Kidney glomerular epithelial cell (primary cell): Measurements from ENCODE around the gene ASAP2.
A peak's percentile ranks its signal among the peaks of the same experiment; 100 is the strongest.

Experiments
- DNase-seq: peaks from one replicate; lab custom pipeline; 2025; lab: John Stamatoyannopoulos, UW

ASAP2 gene

GRCh38 chr2:9297807-9298206, 91.2 kb downstream of the ASAP2 start:
- no peak for DNase-seq

GRCh38 chr2:9298583-9298982, 92.0 kb downstream of the ASAP2 start:
- no peak for DNase-seq

- no peak for DNase-seq
Observed at GRCh38 chr2:9299161-9300100, 92.8 kb downstream of the ASAP2 start.

- DNase-seq = no peak
Observed at GRCh38 chr2:9300214-9300613, 93.6 kb downstream of the ASAP2 start.

DNA sequence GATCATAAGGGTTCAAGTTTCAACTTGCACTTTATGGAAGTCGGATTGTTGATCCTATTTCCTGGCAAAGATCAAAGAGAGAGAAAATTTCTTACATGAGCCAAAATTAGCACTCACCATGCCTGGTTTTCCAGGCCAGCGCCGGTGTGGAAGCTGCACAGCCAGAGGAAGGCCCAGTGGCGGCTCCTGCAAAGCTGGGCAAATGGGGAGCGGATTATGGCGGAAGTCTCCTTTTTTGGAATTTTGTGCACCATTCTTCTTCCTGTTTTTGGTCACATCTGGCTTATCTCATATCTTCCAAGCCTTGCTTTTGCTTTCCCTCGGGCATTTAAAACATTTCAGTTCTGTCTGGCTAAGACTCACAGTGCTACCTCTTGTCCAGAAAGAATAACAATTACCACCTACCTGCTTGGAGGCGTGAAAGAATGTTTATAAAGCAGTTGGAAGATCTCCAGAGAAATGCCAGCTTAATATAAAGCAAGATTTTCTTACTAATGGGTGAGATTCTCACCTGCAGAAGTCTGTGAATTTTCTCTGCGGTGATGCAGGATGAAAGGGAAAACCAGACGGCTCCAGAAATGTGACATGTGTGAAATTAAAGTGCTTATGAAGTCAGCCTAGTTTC, 94.3 kb downstream of the ASAP2 start:
- DNase-seq = no peak

GRCh38 chr2:9302755-9303154, 96.1 kb downstream of the ASAP2 start:
- no peak for DNase-seq

- no peak for DNase-seq
Observed at GRCh38 chr2:9303528-9304225, 97.1 kb downstream of the ASAP2 start.

DNA sequence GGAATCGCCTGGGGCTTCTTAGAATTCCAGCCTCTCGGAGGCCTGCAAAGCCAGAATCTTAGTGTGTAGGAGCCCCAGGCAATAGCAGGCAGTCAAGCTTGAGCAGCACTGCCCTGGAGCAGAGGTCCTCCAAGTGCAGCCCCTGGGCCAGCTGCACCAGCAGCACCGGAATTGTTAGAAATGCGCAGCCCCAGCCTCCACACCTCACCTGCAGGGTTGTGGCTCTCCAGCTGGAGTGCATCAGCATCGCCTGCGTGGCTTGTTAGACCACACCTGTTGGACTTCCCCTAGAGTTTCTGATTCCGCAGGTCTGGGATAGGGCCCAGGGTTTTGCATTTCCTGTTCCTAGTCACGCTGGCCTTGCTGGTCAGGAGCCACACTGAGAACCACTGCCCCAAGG, 100.3 kb downstream of the ASAP2 start:
- DNase-seq = no peak

DNA sequence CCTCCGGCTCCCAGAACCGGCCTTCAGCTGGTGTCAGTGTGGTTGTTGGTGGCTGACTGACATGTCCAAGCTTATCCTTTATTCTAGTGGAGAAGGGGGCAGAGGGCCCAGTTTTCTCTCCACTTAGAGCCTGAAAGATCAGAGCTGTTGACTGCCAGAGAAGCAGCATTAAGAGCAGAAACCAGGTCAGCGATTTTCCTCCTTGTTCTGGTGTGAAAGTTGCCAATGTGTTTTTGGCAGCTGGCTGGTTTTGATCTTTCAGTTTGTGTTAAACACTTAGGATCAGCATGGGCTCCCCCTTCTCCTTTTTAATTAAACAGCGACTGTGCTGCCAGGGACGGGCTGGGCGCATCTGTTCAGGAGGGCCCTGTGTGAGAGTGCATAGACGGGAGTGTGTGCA, 100.9 kb downstream of the ASAP2 start:
- no peak for DNase-seq

- DNase-seq = no peak
Observed at GRCh38 chr2:9308186-9308955, 101.8 kb downstream of the ASAP2 start.

- no peak for DNase-seq
Observed at GRCh38 chr2:9309147-9309546, 102.5 kb downstream of the ASAP2 start.

DNA sequence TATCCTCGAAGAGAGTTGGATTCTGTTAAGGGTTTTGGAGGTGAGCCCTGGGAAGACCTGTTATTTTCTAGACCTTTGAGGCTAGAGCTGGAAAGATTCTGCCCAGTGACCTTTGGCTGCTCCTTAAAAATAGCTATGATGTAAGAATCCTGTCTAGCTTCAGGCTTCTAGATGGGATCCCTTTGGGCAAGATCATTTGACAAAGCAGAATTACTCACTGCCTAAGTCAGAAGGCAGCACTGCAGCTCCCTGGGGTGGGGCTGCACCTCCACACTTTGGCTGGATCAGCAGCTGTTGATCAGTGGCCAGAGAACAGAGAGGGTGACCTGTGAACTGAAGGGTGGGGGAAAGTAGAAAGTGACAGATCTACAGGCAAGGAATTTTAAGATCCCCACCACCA, 103.8 kb downstream of the ASAP2 start:
- peak; percentile 47 for DNase-seq

GRCh38 chr2:9310798-9311197, 104.2 kb downstream of the ASAP2 start:
- peak; percentile 22 for DNase-seq

GRCh38 chr2:9311488-9311887, 104.9 kb downstream of the ASAP2 start:
- DNase-seq = peak; percentile 42

DNA sequence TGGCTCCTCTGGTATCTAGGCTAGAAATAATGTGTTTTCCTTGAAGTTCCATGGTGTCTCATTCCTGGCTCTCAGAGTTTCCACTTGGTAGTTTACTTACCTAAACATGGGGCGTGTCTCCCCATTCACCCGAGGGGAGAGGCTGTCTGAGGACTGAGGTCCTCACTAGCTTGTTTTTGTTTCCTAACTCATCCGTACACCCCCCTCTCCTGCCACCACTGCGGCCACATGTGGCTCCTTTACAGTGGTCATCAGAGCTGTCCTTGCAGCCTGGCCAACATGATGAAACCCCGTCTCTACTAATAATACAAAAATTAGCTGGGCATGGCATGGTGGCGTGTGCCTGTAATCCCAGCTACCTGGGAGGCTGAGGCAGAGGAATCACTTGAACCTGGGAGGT, 106.0 kb downstream of the ASAP2 start:
- no peak for DNase-seq

DNA sequence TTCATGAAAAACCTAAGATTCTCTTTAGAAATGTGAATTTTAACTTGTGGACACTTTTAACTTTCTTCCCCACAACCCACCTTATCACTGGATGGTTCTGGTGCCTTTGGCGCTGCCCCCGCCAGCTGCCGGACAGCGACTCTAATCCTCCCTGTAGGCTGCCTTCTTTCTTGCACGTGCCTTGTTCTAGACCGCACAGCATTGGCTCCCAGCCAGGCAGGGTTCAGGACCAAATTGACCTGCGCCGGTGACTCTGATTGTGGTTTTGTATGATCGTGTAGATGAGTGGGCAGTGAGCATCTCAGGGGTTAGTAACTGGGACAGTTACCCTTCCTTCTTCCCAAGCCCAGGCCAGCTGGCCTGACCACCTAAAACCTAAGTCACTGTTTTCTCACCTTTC, 106.8 kb downstream of the ASAP2 start:
- DNase-seq = no peak

GRCh38 chr2:9315280-9315847, 108.8 kb downstream of the ASAP2 start:
- peak; percentile 54 for DNase-seq

- no peak for DNase-seq
Observed at GRCh38 chr2:9317559-9317958, 110.9 kb downstream of the ASAP2 start.

DNA sequence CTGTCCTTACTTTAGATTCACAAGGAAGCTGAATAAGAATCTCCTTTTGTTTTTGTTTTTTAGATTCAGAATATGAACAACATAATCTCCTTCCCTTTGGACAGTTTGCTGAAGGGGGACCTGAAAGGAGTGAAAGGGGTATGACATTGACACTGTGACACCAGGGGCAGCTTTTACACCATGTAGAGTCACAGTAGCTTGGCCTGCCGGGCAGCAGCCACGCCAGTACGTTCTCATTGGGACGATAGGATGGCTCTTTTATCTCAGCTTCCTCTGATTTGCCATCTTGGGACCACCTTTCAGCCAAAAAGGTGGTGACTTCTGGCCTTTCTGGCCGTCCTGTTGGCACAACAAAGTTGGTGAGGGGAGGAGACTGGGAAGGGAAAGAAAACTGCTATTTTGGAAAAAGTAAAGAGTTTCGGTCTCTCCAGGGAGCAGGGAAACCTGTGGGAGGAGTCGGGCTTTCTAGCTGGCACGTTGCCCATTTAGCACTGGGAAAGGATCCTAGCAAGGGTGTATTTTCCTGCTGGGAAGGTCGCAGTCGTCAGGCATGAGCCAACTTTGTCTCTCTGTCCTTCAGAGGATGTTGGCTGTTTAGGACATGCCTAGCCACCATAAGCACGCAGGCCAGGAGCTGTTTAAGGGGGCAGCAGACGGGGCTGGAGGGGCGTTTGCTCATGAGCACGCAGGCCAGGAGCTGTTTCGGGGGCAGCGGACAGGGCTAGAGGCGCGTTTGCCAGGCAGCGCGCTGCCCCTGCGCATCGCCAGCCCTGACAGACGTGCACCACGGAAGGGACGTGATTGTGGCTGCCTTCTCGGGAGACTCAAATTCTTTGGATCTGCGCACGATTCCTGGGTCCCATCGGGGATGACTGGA, 112.1 kb downstream of the ASAP2 start:
- DNase-seq = no peak

GRCh38 chr2:9319338-9319715, 112.7 kb downstream of the ASAP2 start:
- DNase-seq = no peak

DNA sequence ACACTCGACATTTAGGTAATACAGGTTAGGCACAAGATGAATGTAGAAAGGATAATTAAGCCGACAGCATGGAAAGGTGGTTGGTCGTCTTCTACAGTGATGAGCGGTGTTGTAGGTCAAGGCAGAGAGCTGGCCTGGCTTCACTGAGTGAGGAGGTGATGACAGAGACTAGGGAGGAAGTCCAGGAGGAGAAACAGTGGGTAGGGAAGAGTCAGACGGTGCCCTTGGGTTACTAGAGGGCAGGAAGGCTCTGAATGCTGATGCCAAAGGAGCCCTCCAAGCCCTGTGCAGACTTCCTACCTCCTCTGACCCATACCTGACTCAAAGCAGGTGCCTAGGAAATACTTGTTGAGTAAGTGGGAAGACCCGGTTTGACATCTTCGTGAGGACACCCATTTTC, 116.0 kb downstream of the ASAP2 start:
- DNase-seq = no peak
